DMS79 treated with DMSO at 0.1 percent for 48 hours (cell line): ENCODE results near the gene ZNF420.
"Not testable (repeated sequence)": the region's sequence is repeated elsewhere in the genome, so short reads cannot be mapped to it uniquely, and the experiment has no call there.

Experiments
- DNase-seq: peaks from one replicate; lab custom pipeline; 2025; lab: John Stamatoyannopoulos, UW

Gene ZNF420

GRCh38 chr19:37077934-37078716 lies at the start of gene ZNF420:
Gene ZNF420 (plus strand): TSS chr19:37078433. CDS start chr19:37089119, 10,686 bp downstream.
- peak; percentile 94 for DNase-seq

GRCh38 chr19:37045140-37045539 lies 33.1 kb upstream of the ZNF420 start:
- no peak for DNase-seq

- DNase-seq = no peak
These were observed 22.9 kb upstream of the ZNF420 start for GRCh38 chr19:37055330-37055729.

GRCh38 chr19:37056776-37057175 lies 21.5 kb upstream of the ZNF420 start:
- no peak for DNase-seq

GRCh38 chr19:37059142-37059541 lies 19.1 kb upstream of the ZNF420 start:
- DNase-seq = no peak

- DNase-seq = not testable (repeated sequence)
These were observed 13.3 kb upstream of the ZNF420 start for GRCh38 chr19:37064886-37065285.

- no peak for DNase-seq
These were observed 4.1 kb upstream of the ZNF420 start for GRCh38 chr19:37074111-37074510.

- no peak for DNase-seq
These were observed 3.3 kb upstream of the ZNF420 start for GRCh38 chr19:37074819-37075362.

- not testable (repeated sequence) for DNase-seq
These were observed 1.7 kb upstream of the ZNF420 start for GRCh38 chr19:37076524-37076923.

GRCh38 chr19:37077501-37077933 lies 716 bp upstream of the ZNF420 start:
- no peak for DNase-seq

GRCh38 chr19:37078717-37079032 lies 442 bp downstream of the ZNF420 start:
- no peak for DNase-seq

- no peak for DNase-seq
These were observed 1.0 kb downstream of the ZNF420 start for GRCh38 chr19:37079238-37079637.

- no peak for DNase-seq
These were observed 4.1 kb downstream of the ZNF420 start for GRCh38 chr19:37082307-37082706.

GRCh38 chr19:37087110-37087509 lies 8.9 kb downstream of the ZNF420 start:
- DNase-seq = no peak

GRCh38 chr19:37095859-37096258 lies 17.6 kb downstream of the ZNF420 start:
- DNase-seq = no peak

GRCh38 chr19:37098570-37098969 lies 20.3 kb downstream of the ZNF420 start:
- DNase-seq = no peak

- not testable (repeated sequence) for DNase-seq
These were observed 25.9 kb downstream of the ZNF420 start for GRCh38 chr19:37104135-37104534.

GRCh38 chr19:37111753-37112152 lies 33.5 kb downstream of the ZNF420 start:
- DNase-seq = not testable (repeated sequence)

GRCh38 chr19:37114001-37114400 lies 35.8 kb downstream of the ZNF420 start:
- DNase-seq = no peak

GRCh38 chr19:37122093-37122492 lies 43.9 kb downstream of the ZNF420 start:
- DNase-seq = not testable (repeated sequence)

- no peak for DNase-seq
These were observed 50.0 kb downstream of the ZNF420 start for GRCh38 chr19:37127999-37128820.

- DNase-seq = no peak
These were observed 50.6 kb downstream of the ZNF420 start for GRCh38 chr19:37128821-37129177.

GRCh38 chr19:37136111-37136510 lies 57.9 kb downstream of the ZNF420 start:
- no peak for DNase-seq
